ENCODE results near the gene HBA2.
"Not testable (repeated sequence)": the region's sequence is repeated elsewhere in the genome, so short reads cannot be mapped to it uniquely, and the experiment has no call there.

Gene HBA2

DNA sequence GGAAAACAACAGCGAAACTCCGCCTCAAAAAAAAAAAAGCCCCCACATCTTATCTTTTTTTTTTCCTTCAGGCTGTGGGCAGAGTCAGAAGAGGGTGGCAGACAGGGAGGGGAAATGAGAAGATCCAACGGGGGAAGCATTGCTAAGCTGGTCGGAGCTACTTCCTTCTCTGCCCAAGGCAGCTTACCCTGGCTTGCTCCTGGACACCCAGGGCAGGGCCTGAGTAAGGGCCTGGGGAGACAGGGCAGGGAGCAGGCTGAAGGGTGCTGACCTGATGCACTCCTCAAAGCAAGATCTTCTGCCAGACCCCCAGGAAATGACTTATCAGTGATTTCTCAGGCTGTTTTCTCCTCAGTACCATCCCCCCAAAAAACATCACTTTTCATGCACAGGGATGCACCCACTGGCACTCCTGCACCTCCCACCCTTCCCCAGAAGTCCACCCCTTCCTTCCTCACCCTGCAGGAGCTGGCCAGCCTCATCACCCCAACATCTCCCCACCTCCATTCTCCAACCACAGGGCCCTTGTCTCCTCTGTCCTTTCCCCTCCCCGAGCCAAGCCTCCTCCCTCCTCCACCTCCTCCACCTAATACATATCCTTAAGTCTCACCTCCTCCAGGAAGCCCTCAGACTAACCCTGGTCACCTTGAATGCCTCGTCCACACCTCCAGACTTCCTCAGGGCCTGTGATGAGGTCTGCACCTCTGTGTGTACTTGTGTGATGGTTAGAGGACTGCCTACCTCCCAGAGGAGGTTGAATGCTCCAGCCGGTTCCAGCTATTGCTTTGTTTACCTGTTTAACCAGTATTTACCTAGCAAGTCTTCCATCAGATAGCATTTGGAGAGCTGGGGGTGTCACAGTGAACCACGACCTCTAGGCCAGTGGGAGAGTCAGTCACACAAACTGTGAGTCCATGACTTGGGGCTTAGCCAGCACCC lies 2.6 kb downstream of the HBA2 start:
- DNase-seq (ENCODE audit: low spot score), result no peak

- not testable (repeated sequence) for DNase-seq (ENCODE audit: low spot score)
These were observed 3.3 kb downstream of the HBA2 start for GRCh38 chr16:176006-176405.

- DNase-seq (ENCODE audit: low spot score), result not testable (repeated sequence)
These were observed 4.1 kb downstream of the HBA2 start, which contains the start of gene HBA1 for GRCh38 chr16:176477-177382. Gene HBA1 (plus strand): TSS chr16:176680. CDS start chr16:176717, 37 bp downstream.

DNA sequence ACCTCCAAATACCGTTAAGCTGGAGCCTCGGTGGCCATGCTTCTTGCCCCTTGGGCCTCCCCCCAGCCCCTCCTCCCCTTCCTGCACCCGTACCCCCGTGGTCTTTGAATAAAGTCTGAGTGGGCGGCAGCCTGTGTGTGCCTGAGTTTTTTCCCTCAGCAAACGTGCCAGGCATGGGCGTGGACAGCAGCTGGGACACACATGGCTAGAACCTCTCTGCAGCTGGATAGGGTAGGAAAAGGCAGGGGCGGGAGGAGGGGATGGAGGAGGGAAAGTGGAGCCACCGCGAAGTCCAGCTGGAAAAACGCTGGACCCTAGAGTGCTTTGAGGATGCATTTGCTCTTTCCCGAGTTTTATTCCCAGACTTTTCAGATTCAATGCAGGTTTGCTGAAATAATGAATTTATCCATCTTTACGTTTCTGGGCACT lies 4.7 kb downstream of the HBA2 start:
- DNase-seq (ENCODE audit: low spot score), result no peak

- DNase-seq (ENCODE audit: low spot score), result no peak
These were observed 5.4 kb downstream of the HBA2 start for GRCh38 chr16:177981-178667.

GRCh38 chr16:178668-179015 lies 6.0 kb downstream of the HBA2 start:
- DNase-seq (ENCODE audit: low spot score), result no peak

DNA sequence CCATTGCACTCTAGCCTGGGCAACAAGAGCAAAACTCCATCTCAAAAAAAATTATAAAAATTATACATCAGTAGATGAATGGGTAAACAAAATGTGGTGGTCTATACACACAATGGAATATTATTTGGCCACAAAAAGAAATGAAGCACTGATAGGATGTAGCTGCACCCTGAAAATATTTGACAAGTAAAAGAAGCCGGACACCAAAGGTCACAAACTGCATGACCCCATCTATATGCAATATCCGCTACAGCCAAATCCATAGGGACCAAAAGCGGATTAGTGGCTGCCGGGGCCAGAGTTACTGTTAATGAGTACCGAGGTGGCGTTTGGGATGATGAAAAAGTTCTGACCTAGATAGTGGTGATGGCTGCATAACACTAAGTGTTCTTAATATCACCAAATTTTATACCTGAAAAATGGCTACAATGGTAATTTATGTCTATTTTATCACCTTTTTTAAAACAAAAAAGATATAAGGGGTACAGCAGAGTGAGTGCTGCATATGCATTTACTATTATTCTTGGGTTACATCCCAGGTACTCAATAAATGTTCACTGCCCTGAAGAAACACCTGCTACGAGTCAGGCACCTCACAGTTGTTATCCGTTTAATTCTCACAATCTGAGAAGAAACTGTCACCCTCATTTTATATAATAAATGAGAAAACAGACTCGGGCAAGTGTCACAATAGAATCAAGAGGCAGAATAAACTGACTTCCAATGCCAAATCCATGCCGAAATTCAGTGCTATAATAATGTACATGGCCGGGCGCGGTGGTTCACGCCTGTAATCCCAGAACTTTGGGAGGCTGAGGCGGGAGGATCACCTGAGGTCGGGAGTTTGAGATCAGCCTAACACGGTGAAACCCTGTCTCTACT lies 6.8 kb downstream of the HBA2 start:
- no peak for DNase-seq (ENCODE audit: low spot score)

GRCh38 chr16:180101-180675 lies 7.5 kb downstream of the HBA2 start, which contains the start of gene HBQ1:
Gene HBQ1 (plus strand): TSS chr16:180459. CDS start chr16:180487, 28 bp downstream.
- DNase-seq (ENCODE audit: low spot score), result no peak

DNA sequence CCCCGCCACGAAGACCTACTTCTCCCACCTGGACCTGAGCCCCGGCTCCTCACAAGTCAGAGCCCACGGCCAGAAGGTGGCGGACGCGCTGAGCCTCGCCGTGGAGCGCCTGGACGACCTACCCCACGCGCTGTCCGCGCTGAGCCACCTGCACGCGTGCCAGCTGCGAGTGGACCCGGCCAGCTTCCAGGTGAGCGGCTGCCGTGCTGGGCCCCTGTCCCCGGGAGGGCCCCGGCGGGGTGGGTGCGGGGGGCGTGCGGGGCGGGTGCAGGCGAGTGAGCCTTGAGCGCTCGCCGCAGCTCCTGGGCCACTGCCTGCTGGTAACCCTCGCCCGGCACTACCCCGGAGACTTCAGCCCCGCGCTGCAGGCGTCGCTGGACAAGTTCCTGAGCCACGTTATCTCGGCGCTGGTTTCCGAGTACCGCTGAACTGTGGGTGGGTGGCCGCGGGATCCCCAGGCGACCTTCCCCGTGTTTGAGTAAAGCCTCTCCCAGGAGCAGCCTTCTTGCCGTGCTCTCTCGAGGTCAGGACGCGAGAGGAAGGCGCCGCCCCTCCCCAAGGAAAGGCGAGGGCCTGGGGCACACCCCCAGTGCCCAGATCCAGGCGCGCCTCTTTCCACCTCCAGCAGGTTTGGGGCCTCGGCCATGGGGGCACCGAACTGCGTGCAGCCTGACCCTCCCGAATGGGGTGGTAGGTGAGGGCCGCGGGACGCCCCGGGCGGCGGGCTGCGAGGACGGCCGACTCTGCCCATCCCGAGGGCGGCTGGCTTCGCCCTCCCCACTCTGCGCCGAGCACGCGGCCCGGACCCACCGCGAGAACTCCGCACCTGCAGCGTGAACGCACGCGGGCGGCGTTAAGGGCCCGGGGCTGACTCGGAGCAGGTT lies 8.2 kb downstream of the HBA2 start:
- DNase-seq (ENCODE audit: low spot score), result no peak

- peak; percentile 9 for DNase-seq (ENCODE audit: low spot score)
These were observed 8.9 kb downstream of the HBA2 start for GRCh38 chr16:181565-182021.

DNA sequence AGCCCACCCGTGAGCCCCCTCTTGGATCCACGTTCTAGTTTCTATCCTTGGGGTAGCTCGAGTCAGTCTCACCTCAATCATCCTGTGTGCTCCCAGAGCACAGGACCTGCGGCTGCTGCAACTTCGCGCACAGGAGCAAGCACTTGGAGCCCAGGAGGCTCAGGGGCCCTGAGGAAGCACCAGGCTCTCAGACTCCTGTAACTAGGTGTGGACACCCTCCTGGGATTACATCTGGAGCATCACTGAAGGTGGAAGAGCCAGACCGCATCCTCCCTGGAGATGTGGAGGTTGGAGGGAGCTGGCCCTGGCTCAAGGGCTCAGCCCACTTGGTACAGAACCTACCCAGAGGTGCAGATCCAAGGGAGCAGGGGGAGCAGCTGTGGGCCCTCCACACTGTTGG lies 10.3 kb downstream of the HBA2 start:
- no peak for DNase-seq (ENCODE audit: low spot score)

DNA sequence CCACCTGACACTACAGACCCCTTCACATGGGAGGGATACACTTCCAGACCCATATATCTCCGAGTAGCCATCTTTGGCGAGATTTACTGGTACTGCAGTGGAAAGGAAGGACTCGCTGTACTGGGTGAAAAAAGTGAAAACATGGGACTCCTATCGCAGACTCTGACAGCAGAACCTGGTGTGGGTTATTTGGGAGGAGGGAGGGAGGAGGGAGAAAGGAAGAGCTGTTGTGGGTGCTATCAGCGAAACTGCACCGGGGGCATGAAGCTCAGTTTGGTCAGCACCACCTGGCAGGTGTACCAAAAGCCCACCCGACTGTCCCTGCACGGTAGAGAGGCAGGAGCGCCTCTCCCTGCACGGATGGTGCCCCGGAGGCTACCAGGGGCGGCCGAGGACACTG lies 12.5 kb downstream of the HBA2 start:
- DNase-seq (ENCODE audit: low spot score), result no peak

DNA sequence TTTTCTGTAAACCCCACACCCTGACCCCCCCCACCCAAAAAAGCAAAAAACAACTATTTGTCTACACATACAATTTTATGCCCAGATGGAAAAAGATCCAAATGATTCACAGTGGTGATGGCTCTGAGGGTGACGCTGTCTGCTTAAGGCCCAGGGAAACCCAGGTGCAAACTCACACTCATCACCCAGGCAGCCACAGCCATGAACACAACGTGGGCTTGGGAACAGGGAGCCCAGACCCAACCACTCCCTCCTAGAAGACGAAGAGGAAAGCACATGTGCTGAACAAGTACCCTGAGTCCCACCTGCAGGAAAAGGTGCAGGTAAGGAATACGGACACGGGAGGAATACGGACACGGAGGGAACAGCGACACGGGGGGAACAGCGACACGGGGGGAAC lies 13.0 kb downstream of the HBA2 start:
- no peak for DNase-seq (ENCODE audit: low spot score)

GRCh38 chr16:187330-187729 lies 14.7 kb downstream of the HBA2 start:
- DNase-seq (ENCODE audit: low spot score), result no peak

DNA sequence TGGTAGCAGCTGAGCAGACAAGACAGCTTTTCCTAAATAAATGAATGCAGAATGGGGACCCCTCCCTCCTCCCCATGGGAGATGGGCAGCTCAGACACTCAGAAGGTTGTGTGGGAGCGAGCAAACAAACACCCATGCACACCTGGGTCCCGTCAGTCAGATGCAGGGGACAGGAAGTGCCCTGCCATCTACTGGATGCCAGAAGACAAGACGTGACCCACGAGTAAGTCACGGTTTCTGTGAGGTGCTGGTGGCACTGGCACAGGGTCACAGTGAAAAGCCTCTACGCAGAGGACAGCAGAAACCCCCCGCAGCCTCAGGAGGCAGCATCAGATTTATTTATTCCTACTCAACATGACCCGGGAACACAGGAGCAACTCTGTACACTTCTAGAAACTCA lies 16.0 kb downstream of the HBA2 start:
- DNase-seq (ENCODE audit: low spot score), result no peak

DNA sequence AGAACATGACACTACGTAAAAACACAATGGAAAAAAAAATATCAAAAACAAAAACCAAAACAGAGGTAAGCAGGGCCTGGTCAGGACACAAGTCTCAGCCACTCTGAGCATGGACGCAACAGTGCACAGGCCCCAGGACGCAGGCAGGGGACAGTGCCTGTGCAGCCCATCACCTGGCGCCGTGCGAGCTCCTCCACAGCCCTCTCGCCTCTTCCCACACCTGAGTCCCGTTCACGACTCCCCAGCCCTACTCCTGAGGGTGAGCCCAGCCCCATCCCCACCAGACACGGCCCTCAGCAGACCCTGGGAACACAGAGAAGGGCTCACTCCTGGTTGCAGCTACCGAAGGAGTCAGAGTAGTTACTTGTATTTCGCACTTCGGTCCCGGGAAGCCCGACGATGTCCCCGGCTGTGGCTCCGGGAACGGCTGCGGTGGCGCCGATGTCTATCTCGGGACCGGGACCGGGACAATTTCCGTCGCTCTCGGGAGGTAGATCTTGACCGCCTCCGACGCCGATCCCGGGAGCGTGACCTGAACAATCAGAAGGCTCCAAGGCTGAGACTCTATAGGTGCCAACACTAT lies 17.0 kb downstream of the HBA2 start:
- no peak for DNase-seq (ENCODE audit: low spot score)

DNA sequence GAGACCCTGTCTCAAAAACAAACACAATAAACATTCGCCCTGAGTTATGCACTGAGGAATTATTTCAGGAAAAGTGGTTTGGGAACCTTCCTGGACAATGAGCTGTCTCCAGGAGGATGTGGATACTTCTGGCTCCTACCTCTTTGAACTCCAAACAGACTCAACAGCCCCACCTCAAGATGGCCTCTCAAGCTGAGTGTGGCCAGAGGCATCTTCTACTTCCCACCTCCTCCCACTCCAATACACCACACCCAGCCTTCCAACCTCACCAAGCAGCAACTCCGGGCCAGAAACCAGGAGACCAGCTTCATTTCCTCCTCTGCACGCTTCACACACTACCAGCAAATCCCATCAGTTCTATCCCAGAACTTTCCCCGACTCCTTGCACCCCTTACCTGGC lies 19.2 kb downstream of the HBA2 start:
- no peak for DNase-seq (ENCODE audit: low spot score)

GRCh38 chr16:192686-193085 lies 20.0 kb downstream of the HBA2 start:
- no peak for DNase-seq (ENCODE audit: low spot score)

- DNase-seq (ENCODE audit: low spot score), result no peak
These were observed 20.8 kb downstream of the HBA2 start for GRCh38 chr16:193441-193840.
